Natural killer cell (primary cell): ENCODE results near the gene ZC3H10. TPM values are rescaled to one million over a fixed set of nuclear protein-coding genes. Genes with fewer than 3 reads are reported as not detected.

Experiments used
- ATAC-seq, 3 donors: fragments of 150-1000 bp in 2 of 3; fragments of 200-7000 bp in 1 of 3; cut with Tn5 transposase; 1 replicate in 1 of 3; 2 replicates in 2 of 3; pipeline ENCODE4 v1.10.0; 2021; ENCODE audit warnings: mild to moderate bottlenecking in 2 of 3, moderate library complexity in 2 of 3
- DNase-seq, 2 donors: peaks; one replicate each; pipeline versions ENCODE4 v3.0.0 to v3.0.0-alpha.2; 2013 to 2021; ENCODE audit warnings: mixed read lengths in 1 of 2
- H3K27ac ChIP-seq: one replicate; pipeline ENCODE4 v1.5.1; 2013; ENCODE audit warnings: mild to moderate bottlenecking, low read length
- H3K27me3 ChIP-seq: one replicate; pipeline ENCODE4 v1.6.1; 2013; ENCODE audit warnings: low read length; ENCODE audit not compliant: control insufficient read depth, insufficient read depth
- H3K36me3 ChIP-seq: one replicate; pipeline ENCODE4 v1.6.1; 2013; ENCODE audit warnings: low read length; ENCODE audit not compliant: control insufficient read depth, insufficient read depth
- H3K4me1 ChIP-seq: one replicate; pipeline ENCODE4 v1.6.1; 2013; ENCODE audit warnings: low read length; ENCODE audit not compliant: control insufficient read depth, insufficient read depth
- H3K4me3 ChIP-seq: one replicate; pipeline ENCODE4 v1.5.1; 2013; ENCODE audit warnings: low read length
- H3K9me3 ChIP-seq: one replicate; pipeline ENCODE4 v1.6.1; 2013; ENCODE audit warnings: low read length; ENCODE audit not compliant: control insufficient read depth, insufficient read depth
- H3K27ac Mint-ChIP-seq, 2 donors: one replicate each; pipeline ENCODE4 v1.8.0; 2022; ENCODE audit warnings: mild to moderate bottlenecking in 2 of 2, mixed read lengths in 2 of 2, moderate library complexity in 1 of 2
- H3K27me3 Mint-ChIP-seq, 2 donors: one replicate each; pipeline ENCODE4 v1.8.0; 2022; ENCODE audit warnings: low read depth in 2 of 2, mixed read lengths in 2 of 2
- H3K36me3 Mint-ChIP-seq: one replicate; pipeline ENCODE4 v1.8.0; 2022; ENCODE audit warnings: mixed read lengths
- H3K4me1 Mint-ChIP-seq, 2 donors: one replicate each; pipeline ENCODE4 v1.8.0; 2022; ENCODE audit warnings: mixed read lengths in 2 of 2
- H3K4me3 Mint-ChIP-seq: one replicate; pipeline ENCODE4 v1.8.0; 2022; ENCODE audit warnings: mild to moderate bottlenecking, moderate library complexity, mixed read lengths
- H3K9me3 Mint-ChIP-seq, 2 donors: one replicate each; pipeline ENCODE4 v1.8.0; 2022; ENCODE audit warnings: mixed read lengths in 2 of 2
- WGBS: methylation state at CpG from one replicate; pipeline ENCODE4 v1.1.7; 2013; ENCODE audit warnings: missing lambda C conversion rate; ENCODE audit not compliant: insufficient coverage; 5-methylcytosine and 5-hydroxymethylcytosine counted together
- intact Hi-C: fragments of 100-400 bp; cut with micrococcal nuclease; formaldehyde crosslinking; loops from one replicate; pipeline ENCODE4 v1.14.2; 2022
- total RNA-seq, 4 donors: library from RNA; stranded (reverse); fragments of 120-200 nt in 1 of 4; gene quantifications; one replicate each; pipeline versions ENCODE4 v1.2.3 to v1.2.4, GENCODE V29; 2013 to 2022
- TF ChIP-seq, protein P1 (sequence below): fragments of 200-600 bp; IDR thresholded peaks from one replicate; pipeline ENCODE4 v1.8.0; 2022; ENCODE audit warnings: antibody characterized with exemption

ZC3H10 gene
- total RNA-seq, 3 donors from 2014 or later (not counting 1 experiment from before 2014, with no cell fraction given) = 12.0 to 24.3 (median 16.2) TPM

DNA sequence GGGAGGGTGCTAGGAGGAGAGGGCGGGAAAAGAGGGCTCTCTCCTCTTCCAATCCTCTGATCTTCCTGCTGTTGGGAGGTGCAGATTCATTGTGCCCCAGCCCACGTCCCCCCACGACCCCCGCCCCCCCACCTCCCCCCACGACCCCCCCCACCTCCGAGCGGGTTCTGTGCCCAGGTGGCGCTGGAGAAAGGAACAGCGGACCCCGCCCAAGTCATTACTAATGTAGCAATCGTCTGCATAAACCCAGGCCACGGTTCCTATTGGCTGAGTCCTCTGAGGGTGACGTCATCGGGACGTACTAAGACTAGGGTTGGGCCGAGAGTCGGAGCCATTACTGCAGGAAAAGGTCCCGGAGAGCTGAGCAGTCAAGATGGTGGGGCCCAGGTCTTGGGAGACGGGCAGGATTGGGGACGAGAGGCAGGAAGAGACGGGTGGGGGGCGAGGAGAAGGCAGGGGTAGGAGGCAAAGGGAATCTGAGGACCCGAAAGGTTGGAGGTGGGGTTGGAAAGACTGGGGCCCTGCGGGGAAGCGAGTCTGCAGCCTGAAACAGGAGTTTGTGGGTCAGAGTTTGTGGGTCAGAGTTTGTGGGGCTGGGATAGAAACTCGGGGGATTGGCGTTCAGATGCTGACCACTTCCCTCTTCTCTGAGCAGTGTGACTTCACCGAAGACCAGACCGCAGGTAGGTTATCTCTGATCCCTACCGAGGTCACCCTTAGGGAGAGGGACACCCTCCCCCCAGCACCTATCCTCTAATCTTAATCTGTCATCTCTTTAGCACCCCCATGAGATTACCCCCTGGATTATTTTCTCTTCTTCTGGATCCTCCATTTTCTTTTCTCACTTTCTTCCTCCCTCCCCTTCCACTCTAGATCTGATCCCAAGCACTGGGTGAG is 40.2 kb downstream of the ZC3H10 start, which contains the start of gene MYL6:
Gene MYL6, plus strand, starts transcription at position 331 of the 897 bp plus-strand sequence. Its CDS starts 43 bp downstream, at position 374.
- Mint-ChIP-seq H3K4me1 (peaks cover 48 to 62% of the 10 kb centered on the region in 2 donors), H3K4me3 (peak within 1 kb of the TSS; percentile 96), H3K27me3 (no peaks in the 10 kb centered on the region), H3K9me3 (no peaks in the 10 kb centered on the region), H3K36me3 (no peaks in the 10 kb centered on the region), H3K27ac (peak within 1 kb of the TSS; percentile 96 to 98)
- peaks cover 39% of the 10 kb centered on the region for H3K36me3 ChIP-seq
- peak within 1 kb of the TSS; percentile 85 for H3K4me3 ChIP-seq
- TF ChIP-seq, protein P1, sequence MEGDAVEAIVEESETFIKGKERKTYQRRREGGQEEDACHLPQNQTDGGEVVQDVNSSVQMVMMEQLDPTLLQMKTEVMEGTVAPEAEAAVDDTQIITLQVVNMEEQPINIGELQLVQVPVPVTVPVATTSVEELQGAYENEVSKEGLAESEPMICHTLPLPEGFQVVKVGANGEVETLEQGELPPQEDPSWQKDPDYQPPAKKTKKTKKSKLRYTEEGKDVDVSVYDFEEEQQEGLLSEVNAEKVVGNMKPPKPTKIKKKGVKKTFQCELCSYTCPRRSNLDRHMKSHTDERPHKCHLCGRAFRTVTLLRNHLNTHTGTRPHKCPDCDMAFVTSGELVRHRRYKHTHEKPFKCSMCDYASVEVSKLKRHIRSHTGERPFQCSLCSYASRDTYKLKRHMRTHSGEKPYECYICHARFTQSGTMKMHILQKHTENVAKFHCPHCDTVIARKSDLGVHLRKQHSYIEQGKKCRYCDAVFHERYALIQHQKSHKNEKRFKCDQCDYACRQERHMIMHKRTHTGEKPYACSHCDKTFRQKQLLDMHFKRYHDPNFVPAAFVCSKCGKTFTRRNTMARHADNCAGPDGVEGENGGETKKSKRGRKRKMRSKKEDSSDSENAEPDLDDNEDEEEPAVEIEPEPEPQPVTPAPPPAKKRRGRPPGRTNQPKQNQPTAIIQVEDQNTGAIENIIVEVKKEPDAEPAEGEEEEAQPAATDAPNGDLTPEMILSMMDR = no peak
- H3K9me3 ChIP-seq = no peaks in the 10 kb centered on the region
- H3K4me1 ChIP-seq = peaks cover 42% of the 10 kb centered on the region
- peak; percentile 83 to 88 (median 85) for ATAC-seq
- DNase-seq = peak; percentile 81 to 98
- H3K27ac ChIP-seq = peak within 1 kb of the TSS; percentile 95
- H3K27me3 ChIP-seq = no peaks in the 10 kb centered on the region
- WGBS = under 1% methylated on average over 25 of the region's 30 CpGs
- intact Hi-C loops = loop anchor here (1.0 to 10.0 kb wide), 2 partner anchors 40 to 113 kb away; partner anchors contain the start of genes RPS26 and ZC3H10

- H3K4me3 ChIP-seq = peak overlapping the region; percentile 85
- intact Hi-C loops = loop anchor here (1.0 to 10.0 kb wide), 2 partner anchors 41 to 114 kb away; partner anchors contain the start of genes RPS26 and ZC3H10
- Mint-ChIP-seq H3K27ac (peak overlapping the region; percentile 96 to 98), H3K9me3 (no peaks in the 10 kb centered on the region), H3K4me3 (peak overlapping the region; percentile 96), H3K36me3 (no peaks in the 10 kb centered on the region), H3K4me1 (peaks cover 48 to 62% of the 10 kb centered on the region in 2 donors), H3K27me3 (no peaks in the 10 kb centered on the region)
- peaks cover 42% of the 10 kb centered on the region for H3K4me1 ChIP-seq
- peak overlapping the region; percentile 95 for H3K27ac ChIP-seq
- TF ChIP-seq, protein P1 = no peak
- ATAC-seq (peak in 1 of 3 donors; percentile 7), DNase-seq (peak in 1 of 2 donors; percentile 46)
- H3K9me3 ChIP-seq = no peaks in the 10 kb centered on the region
- WGBS = 2% methylated on average over 5 of the region's 6 CpGs
- no peaks in the 10 kb centered on the region for H3K27me3 ChIP-seq
- H3K36me3 ChIP-seq = peaks cover 45% of the 10 kb centered on the region
Measured at GRCh38 chr12:56158926-56159461, 40.9 kb downstream of the ZC3H10 start.

DNA sequence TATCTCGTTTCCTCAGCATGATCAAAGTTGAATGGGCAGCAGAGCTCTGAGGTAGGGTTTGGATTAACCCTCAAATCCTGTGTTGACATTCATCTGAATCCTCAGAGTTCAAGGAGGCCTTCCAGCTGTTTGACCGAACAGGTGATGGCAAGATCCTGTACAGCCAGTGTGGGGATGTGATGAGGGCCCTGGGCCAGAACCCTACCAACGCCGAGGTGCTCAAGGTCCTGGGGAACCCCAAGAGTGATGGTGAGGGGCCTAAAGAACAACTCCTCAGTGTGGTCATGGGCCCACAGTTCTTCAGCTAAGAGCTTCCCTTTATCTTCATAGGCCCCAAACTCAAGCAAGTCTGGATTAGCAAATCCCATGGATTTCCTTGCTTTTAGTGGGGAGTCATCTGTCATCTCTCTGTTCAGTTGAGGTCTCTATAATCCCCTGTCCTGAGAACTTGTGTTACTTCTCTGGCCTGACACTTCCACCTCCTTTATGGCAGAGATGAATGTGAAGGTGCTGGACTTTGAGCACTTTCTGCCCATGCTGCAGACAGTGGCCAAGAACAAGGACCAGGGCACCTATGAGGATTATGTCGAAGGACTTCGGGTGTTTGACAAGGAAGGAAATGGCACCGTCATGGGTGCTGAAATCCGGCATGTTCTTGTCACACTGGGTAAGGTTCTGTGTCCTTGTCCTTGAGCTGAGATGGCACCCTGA is 41.6 kb downstream of the ZC3H10 start:
- peak overlapping the region; percentile 85 for H3K4me3 ChIP-seq
- 38% methylated on average over 8 of the region's 8 CpGs for WGBS

More for the DNA sequence above, 41.6 kb downstream of the ZC3H10 start:
- no peaks in the 10 kb centered on the region for H3K9me3 ChIP-seq
- DNase-seq = peak in 1 of 2 donors; percentile 32
- peaks cover 42% of the 10 kb centered on the region for H3K4me1 ChIP-seq
- no peaks in the 10 kb centered on the region for H3K9me3 Mint-ChIP-seq
- H3K27me3 Mint-ChIP-seq = no peaks in the 10 kb centered on the region
- TF ChIP-seq, protein P1 = no peak
- no peak for ATAC-seq
- H3K27ac Mint-ChIP-seq = peak overlapping the region; percentile 96 to 98
- H3K27me3 ChIP-seq = no peaks in the 10 kb centered on the region
- intact Hi-C loops = loop anchor here (10.0 kb wide), 1 partner anchor 115 kb away; the partner anchor contains the start of gene RPS26
- peak overlapping the region; percentile 96 for H3K4me3 Mint-ChIP-seq
- peaks cover 47% of the 10 kb centered on the region for H3K36me3 ChIP-seq
- peak overlapping the region; percentile 95 for H3K27ac ChIP-seq
- no peaks in the 10 kb centered on the region for H3K36me3 Mint-ChIP-seq
- H3K4me1 Mint-ChIP-seq = peaks cover 48 to 62% of the 10 kb centered on the region in 2 donors
